ENCODE data around the gene CAV3. TPM values are rescaled to one million over a fixed set of nuclear protein-coding genes. Genes with fewer than 3 reads are reported as not detected.

CAV3 gene
- total RNA-seq, 2 experiments from 2014 or later = not detected

GRCh38 chr3:8732413-8732812 is 1.2 kb upstream of the CAV3 start:
- ChIA-PET POLR2A (no interaction called here), CTCF (no interaction called here)
- Histone ChIP-seq H3K9me3 (ENCODE audit: control insufficient read depth in 1 of 2, insufficient read depth in 1 of 2, low read length in 2 of 2) (peaks cover 0 to 2% of the 10 kb centered on the region in 2 experiments), H3K27me3 (ENCODE audit: control insufficient read depth in 1 of 2, insufficient read depth in 2 of 2, low read length in 2 of 2) (peaks cover 0 to 2% of the 10 kb centered on the region in 2 experiments), H3K4me3 (ENCODE audit: low read length) (no peak overlapping the region), H3K4me1 (ENCODE audit: insufficient read depth, low read length) (no peaks in the 10 kb centered on the region), H3K27ac (ENCODE audit: low read depth in 1 of 2, low read length in 2 of 2) (no peak overlapping the region), H3K36me3 (ENCODE audit: insufficient read depth, low read length) (no peaks in the 10 kb centered on the region)
- Mint-ChIP-seq H3K27ac (no peak overlapping the region), H3K4me3 (no peak overlapping the region), H3K27me3 (peaks cover 7% of the 10 kb centered on the region), H3K9me3 (no peaks in the 10 kb centered on the region), H3K36me3 (ENCODE audit: low read depth) (no peaks in the 10 kb centered on the region), H3K4me1 (ENCODE audit: low read depth) (no peaks in the 10 kb centered on the region)
- intact Hi-C loops (cut with DNase I, micrococcal nuclease) = no loop called here
- ATAC-seq (ENCODE audit: poor library complexity) = no peak
- DNase-seq = no peak
- TF ChIP-seq, protein P1, sequence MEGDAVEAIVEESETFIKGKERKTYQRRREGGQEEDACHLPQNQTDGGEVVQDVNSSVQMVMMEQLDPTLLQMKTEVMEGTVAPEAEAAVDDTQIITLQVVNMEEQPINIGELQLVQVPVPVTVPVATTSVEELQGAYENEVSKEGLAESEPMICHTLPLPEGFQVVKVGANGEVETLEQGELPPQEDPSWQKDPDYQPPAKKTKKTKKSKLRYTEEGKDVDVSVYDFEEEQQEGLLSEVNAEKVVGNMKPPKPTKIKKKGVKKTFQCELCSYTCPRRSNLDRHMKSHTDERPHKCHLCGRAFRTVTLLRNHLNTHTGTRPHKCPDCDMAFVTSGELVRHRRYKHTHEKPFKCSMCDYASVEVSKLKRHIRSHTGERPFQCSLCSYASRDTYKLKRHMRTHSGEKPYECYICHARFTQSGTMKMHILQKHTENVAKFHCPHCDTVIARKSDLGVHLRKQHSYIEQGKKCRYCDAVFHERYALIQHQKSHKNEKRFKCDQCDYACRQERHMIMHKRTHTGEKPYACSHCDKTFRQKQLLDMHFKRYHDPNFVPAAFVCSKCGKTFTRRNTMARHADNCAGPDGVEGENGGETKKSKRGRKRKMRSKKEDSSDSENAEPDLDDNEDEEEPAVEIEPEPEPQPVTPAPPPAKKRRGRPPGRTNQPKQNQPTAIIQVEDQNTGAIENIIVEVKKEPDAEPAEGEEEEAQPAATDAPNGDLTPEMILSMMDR (IDR thresholded peaks at IDR 0.05) = no peak

DNA sequence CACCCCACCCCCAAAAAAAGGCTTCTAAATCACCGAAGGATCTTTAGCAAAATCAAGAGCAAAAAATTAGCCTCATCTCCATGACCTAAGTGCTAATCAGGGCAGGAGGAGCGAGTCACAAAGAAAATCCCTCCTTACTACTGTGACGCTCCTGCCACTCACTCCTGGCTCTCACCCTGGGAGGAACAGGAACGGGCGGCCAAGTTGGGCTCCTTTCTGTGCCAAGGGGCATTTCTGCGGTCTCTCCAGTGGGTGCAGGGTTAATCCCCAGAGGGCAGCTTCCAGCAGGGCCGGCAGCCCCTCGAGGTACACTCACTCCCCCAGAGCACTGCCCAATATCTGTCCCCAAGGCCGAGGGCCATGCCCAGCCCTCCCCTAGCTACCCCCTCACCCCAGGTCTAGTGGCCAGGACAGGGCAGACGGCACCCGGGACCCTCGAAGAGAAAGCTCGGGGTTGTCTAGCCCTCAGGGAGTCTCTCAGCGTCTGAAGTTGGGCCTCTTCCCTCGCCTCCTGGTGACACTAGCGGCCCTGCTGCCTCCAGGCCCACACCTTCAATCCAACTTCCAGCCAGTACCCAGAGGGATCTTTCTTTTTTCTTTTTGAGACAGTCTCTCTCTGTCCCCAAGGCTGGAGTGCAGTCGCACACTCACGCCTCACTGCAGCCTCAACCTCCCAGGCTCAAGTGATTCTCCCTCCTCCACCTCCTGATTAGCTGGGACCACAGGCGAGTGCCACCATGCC is 706 bp downstream of the CAV3 start:
- Mint-ChIP-seq H3K27me3 (peaks cover 11% of the 10 kb centered on the region), H3K27ac (no peak overlapping the region), H3K9me3 (no peaks in the 10 kb centered on the region), H3K36me3 (ENCODE audit: low read depth) (no peaks in the 10 kb centered on the region), H3K4me3 (no peak overlapping the region), H3K4me1 (ENCODE audit: low read depth) (no peaks in the 10 kb centered on the region)
- Histone ChIP-seq H3K27me3 (ENCODE audit: control insufficient read depth in 1 of 2, insufficient read depth in 2 of 2, low read length in 2 of 2) (no peaks in the 10 kb centered on the region), H3K4me3 (ENCODE audit: low read length) (no peak overlapping the region), H3K4me1 (ENCODE audit: insufficient read depth, low read length) (no peaks in the 10 kb centered on the region), H3K9me3 (ENCODE audit: control insufficient read depth in 1 of 2, insufficient read depth in 1 of 2, low read length in 2 of 2) (no peaks in the 10 kb centered on the region), H3K27ac (ENCODE audit: low read depth in 1 of 2, low read length in 2 of 2) (no peak overlapping the region), H3K36me3 (ENCODE audit: insufficient read depth, low read length) (no peaks in the 10 kb centered on the region)
- CTCF ChIA-PET = no interaction called here
- intact Hi-C loops (cut with DNase I, micrococcal nuclease) = no loop called here
- no peak for DNase-seq
- POLR2A ChIA-PET = no interaction called here
- ATAC-seq (ENCODE audit: poor library complexity) = no peak
- TF ChIP-seq, protein P1 (IDR thresholded peaks at IDR 0.05) = no peak

- H3K4me1 Mint-ChIP-seq (ENCODE audit: low read depth) = no peaks in the 10 kb centered on the region
- H3K27ac Mint-ChIP-seq = no peak overlapping the region
- POLR2A ChIA-PET = no interaction called here
- CTCF ChIA-PET = no interaction called here
- peaks cover 11% of the 10 kb centered on the region for H3K27me3 Mint-ChIP-seq
- intact Hi-C loops (cut with DNase I, micrococcal nuclease) = no loop called here
- no peak overlapping the region for H3K4me3 Mint-ChIP-seq
- Histone ChIP-seq H3K27ac (ENCODE audit: low read depth in 1 of 2, low read length in 2 of 2) (no peak overlapping the region), H3K27me3 (ENCODE audit: control insufficient read depth in 1 of 2, insufficient read depth in 2 of 2, low read length in 2 of 2) (no peaks in the 10 kb centered on the region), H3K9me3 (ENCODE audit: control insufficient read depth in 1 of 2, insufficient read depth in 1 of 2, low read length in 2 of 2) (no peaks in the 10 kb centered on the region), H3K36me3 (ENCODE audit: insufficient read depth, low read length) (no peaks in the 10 kb centered on the region), H3K4me1 (ENCODE audit: insufficient read depth, low read length) (no peaks in the 10 kb centered on the region), H3K4me3 (ENCODE audit: low read length) (no peak overlapping the region)
- TF ChIP-seq, protein P1 (IDR thresholded peaks at IDR 0.05) = no peak
- H3K9me3 Mint-ChIP-seq = no peaks in the 10 kb centered on the region
- ATAC-seq (ENCODE audit: poor library complexity) (no peak), DNase-seq (no peak)
- H3K36me3 Mint-ChIP-seq (ENCODE audit: low read depth) = no peaks in the 10 kb centered on the region
Observed at GRCh38 chr3:8734908-8735307, 1.3 kb downstream of the CAV3 start.

Data from CD4-positive, alpha-beta T cell (primary cell).